Osteocyte (in vitro differentiated cells): ENCODE data around the gene TAF1C. TPM values are rescaled to one million over a fixed set of nuclear protein-coding genes. Genes with fewer than 3 reads are reported as not detected.

Source experiments
- DNase-seq: peaks from one replicate; pipeline ENCODE4 v3.0.0; 2021; ENCODE audit warnings: mixed read lengths; ENCODE audit not compliant: unreplicated experiment; ENCODE audit errors: extremely low spot score
- H3K27ac Mint-ChIP-seq: one replicate; pipeline ENCODE4 v1.8.0; 2021; ENCODE audit warnings: mild to moderate bottlenecking, mixed read lengths; ENCODE audit not compliant: unreplicated experiment
- H3K27me3 Mint-ChIP-seq: one replicate; pipeline ENCODE4 v1.8.0; 2021; ENCODE audit warnings: mixed read lengths; ENCODE audit not compliant: unreplicated experiment
- H3K36me3 Mint-ChIP-seq: one replicate; pipeline ENCODE4 v1.8.0; 2021; ENCODE audit warnings: mixed read lengths; ENCODE audit not compliant: unreplicated experiment
- H3K4me1 Mint-ChIP-seq: one replicate; pipeline ENCODE4 v1.8.0; 2021; ENCODE audit warnings: mixed read lengths; ENCODE audit not compliant: unreplicated experiment
- H3K4me3 Mint-ChIP-seq: one replicate; pipeline ENCODE4 v1.8.0; 2021; ENCODE audit warnings: mild to moderate bottlenecking, moderate library complexity, mixed read lengths; ENCODE audit not compliant: unreplicated experiment
- H3K9me3 Mint-ChIP-seq: one replicate; pipeline ENCODE4 v1.8.0; 2021; ENCODE audit warnings: mixed read lengths; ENCODE audit not compliant: unreplicated experiment
- CTCF ChIP-seq: fragments of 200-600 bp; sonication (generic); IDR thresholded peaks from 2 replicates; pipeline ENCODE4 v1.5.0; 2021; ENCODE audit warnings: antibody characterized with exemption, mild to moderate bottlenecking, moderate library complexity
- total RNA-seq: library from RNA; stranded (reverse); gene quantifications from 2 replicates; pipeline ENCODE4 v1.2.1, GENCODE V29; 2021

Gene TAF1C
- total RNA-seq, 1 donor from 2014 or later, result 47.9 TPM

GRCh38 chr16:84138500-84138823, 48.4 kb downstream of the TAF1C start:
- Mint-ChIP-seq H3K4me3 (no peak overlapping the region), H3K36me3 (no peaks in the 10 kb centered on the region), H3K27ac (no peak overlapping the region), H3K9me3 (no peaks in the 10 kb centered on the region), H3K27me3 (no peaks in the 10 kb centered on the region), H3K4me1 (peaks cover 32% of the 10 kb centered on the region)
- no peak for DNase-seq
- TF ChIP-seq CTCF, result no peak

GRCh38 chr16:84137769-84138357, 49.0 kb downstream of the TAF1C start:
- Mint-ChIP-seq H3K27me3 (no peaks in the 10 kb centered on the region), H3K9me3 (no peaks in the 10 kb centered on the region), H3K4me3 (no peak overlapping the region), H3K4me1 (peaks cover 30% of the 10 kb centered on the region), H3K36me3 (no peaks in the 10 kb centered on the region), H3K27ac (no peak overlapping the region)
- DNase-seq, result no peak
- no peak for TF ChIP-seq CTCF

GRCh38 chr16:84137287-84137686, 49.6 kb downstream of the TAF1C start:
- no peak for TF ChIP-seq CTCF
- Mint-ChIP-seq H3K27ac (no peak overlapping the region), H3K9me3 (no peaks in the 10 kb centered on the region), H3K36me3 (no peaks in the 10 kb centered on the region), H3K4me3 (no peak overlapping the region), H3K4me1 (peaks cover 33% of the 10 kb centered on the region), H3K27me3 (no peaks in the 10 kb centered on the region)
- no peak for DNase-seq

- no peaks in the 10 kb centered on the region for H3K9me3 Mint-ChIP-seq
- H3K4me3 Mint-ChIP-seq, result no peak overlapping the region
- H3K27me3 Mint-ChIP-seq, result no peaks in the 10 kb centered on the region
- no peak for DNase-seq
- H3K4me1 Mint-ChIP-seq, result peaks cover 31% of the 10 kb centered on the region
- TF ChIP-seq CTCF, result no peak
- no peaks in the 10 kb centered on the region for H3K36me3 Mint-ChIP-seq
- no peak overlapping the region for H3K27ac Mint-ChIP-seq
Measured at GRCh38 chr16:84136331-84137125, 50.3 kb downstream of the TAF1C start.

GRCh38 chr16:84132527-84133285, 54.2 kb downstream of the TAF1C start:
- Mint-ChIP-seq H3K4me1 (peaks cover 20% of the 10 kb centered on the region), H3K36me3 (peaks cover 12% of the 10 kb centered on the region), H3K27me3 (no peaks in the 10 kb centered on the region), H3K27ac (no peak overlapping the region), H3K4me3 (no peak overlapping the region), H3K9me3 (no peaks in the 10 kb centered on the region)
- no peak for DNase-seq
- no peak for TF ChIP-seq CTCF
